LNCAP (cell line): ENCODE data around the gene KIAA0513.

Experiments used
- CTCF ChIP-seq: fragments of 450-650 bp; IDR thresholded peaks from 2 replicates; pipeline ENCODE4 v1.5.1; 2017; ENCODE audit warnings: mild to moderate bottlenecking

The KIAA0513 gene

GRCh38 chr16:85136213-85136701 lies 108.7 kb downstream of the KIAA0513 start:
- TF ChIP-seq CTCF, result no peak

GRCh38 chr16:85136702-85137322 lies 109.2 kb downstream of the KIAA0513 start:
- no peak for TF ChIP-seq CTCF

- no peak for TF ChIP-seq CTCF
Observed at GRCh38 chr16:85137323-85138072, 109.9 kb downstream of the KIAA0513 start.

GRCh38 chr16:85138073-85138824 lies 110.7 kb downstream of the KIAA0513 start:
- TF ChIP-seq CTCF, result no peak

GRCh38 chr16:85138825-85139627 lies 111.4 kb downstream of the KIAA0513 start:
- no peak for TF ChIP-seq CTCF

GRCh38 chr16:85139881-85140339 lies 112.3 kb downstream of the KIAA0513 start:
- no peak for TF ChIP-seq CTCF
